ENCODE measurements around the gene CELF2. TPM values are rescaled to one million over a fixed set of nuclear protein-coding genes. Genes with fewer than 3 reads are reported as not detected.
A peak's percentile ranks its signal among the peaks of the same experiment; 100 is the strongest.

CELF2 gene
- total and polyA plus RNA-seq, 9 of the 15 experiments (the other 6 are each of a cell fraction or from before 2014, with no cell fraction given) = 4.0 to 20.3 (median 11.1) TPM

DNA sequence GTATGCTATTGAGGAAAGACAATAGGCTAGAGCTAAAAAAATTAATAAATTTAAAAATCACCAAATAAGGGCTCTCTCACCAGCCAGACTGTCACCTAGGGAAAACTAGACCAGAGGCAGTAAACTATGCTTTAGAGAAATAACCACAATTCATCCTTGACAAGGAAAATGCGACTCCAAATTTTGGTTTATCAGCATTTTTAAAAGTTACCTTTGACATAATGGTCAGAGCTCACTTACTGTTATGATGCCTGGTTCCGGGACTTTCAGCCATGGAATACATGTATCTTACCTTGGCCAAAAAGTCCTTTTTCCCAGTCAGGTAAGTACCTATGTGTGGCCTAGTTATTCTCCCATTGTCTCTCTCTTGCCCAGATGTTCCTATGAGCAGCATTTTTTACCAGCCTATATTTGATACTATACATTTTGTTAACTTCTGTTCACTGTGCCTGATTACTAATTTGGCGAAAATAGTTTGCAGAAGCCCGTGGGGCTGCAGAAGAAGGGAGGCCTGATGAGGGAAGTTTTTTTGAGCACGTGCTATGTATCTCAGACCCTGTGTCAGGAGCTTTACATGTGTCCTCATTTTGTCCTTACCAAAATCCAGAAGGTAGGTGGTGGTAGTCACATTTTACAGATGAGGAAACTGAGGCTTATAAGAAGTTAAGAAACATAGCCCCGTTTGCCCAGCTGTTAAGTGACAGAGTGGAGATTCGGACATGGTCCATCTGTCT is 149.7 kb downstream of the CELF2 start (continued):
- TF ChIP-seq NR2C1 (IDR thresholded peaks at IDR 0.05) (no peak), NR2C1 (tag; IDR thresholded peaks at IDR 0.05) (0 out of 2 replicates have a peak, but pooled peaks have one; percentile 16), CBX5 (IDR thresholded peaks at IDR 0.05; ENCODE audit: borderline replicate concordance, low read depth) (no peak), BRCA1 (IDR thresholded peaks at IDR 0.05) (no peak), BRCA1 (CRISPR knock-in tag; IDR thresholded peaks at IDR 0.05) (no peak), MAFF (IDR thresholded peaks at IDR 0.05; ENCODE audit: low read length) (0 out of 2 replicates have a peak, but pooled peaks have one; percentile 12), C11orf30 (IDR thresholded peaks at IDR 0.05; ENCODE audit: low read depth) (peak; percentile 74), ZNF316 (IDR thresholded peaks at IDR 0.05) (peak; percentile 82), ZNF311 (CRISPR knock-in tag; IDR thresholded peaks at IDR 0.05) (peak; percentile 56; the same call in 1 of the 2 replicates)

DNA sequence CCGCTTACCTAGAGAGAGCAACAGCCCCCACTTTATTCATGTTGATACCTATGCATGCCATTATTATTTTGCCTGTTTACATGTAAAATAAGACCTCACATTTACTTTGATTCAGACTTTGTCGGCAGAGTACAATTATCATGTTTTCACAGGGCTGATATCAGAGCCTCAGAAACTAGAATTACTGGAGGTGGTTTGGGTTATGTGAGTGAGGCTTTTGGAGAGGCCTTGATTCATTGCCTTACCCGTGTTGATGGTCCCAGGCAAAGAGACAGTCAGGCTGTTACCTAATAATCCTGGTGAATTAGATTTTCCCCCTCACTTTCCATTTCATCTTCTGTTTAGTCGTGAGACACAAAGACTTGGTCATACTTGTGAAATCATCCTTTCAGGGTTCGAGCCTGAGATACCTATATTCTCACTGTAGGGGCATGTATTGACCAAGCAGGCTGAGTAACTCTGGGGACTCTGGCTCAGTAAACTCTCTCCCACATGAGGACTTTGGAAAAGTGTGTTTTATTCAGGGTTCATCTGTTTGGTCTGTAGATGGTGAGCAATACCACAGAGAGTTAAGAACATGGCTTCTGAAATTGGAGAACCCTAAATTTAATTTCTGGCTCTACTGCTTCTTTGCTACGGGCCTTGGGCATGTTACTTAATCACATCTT is 150.9 kb downstream of the CELF2 start:
- Histone ChIP-seq H3K79me2 (ENCODE audit: control insufficient read depth, insufficient read depth, low read length) (peaks cover 25% of the 10 kb centered on the region; the same call in 2 of the 3 replicates), H3K4me2 (ENCODE audit: insufficient read depth, low read length) (no peak overlapping the region), H4K20me1 (replicated peaks; ENCODE audit: control insufficient read depth, insufficient read depth, low read length) (no peaks in the 10 kb centered on the region), H3K27ac (ENCODE audit: extremely low read depth, low read depth, low read length) (no peak overlapping the region), H2AFZ (ENCODE audit: low read depth, low read length) (no peak overlapping the region), H3K36me3 (ENCODE audit: control insufficient read depth, insufficient read depth, low read length) (peaks cover 3% of the 10 kb centered on the region; the same call in 2 of the 3 replicates), H3K4me3 (no peak overlapping the region), H3K9me3 (replicated peaks; ENCODE audit: control insufficient read depth, insufficient read depth, low read depth, low read length) (no peaks in the 10 kb centered on the region), H3K4me1 (replicated peaks in 1 of 2; ENCODE audit: control insufficient read depth in 2 of 2, insufficient read depth in 2 of 2, low read length in 2 of 2) (peaks cover 12 to 52% of the 10 kb centered on the region in 2 experiments), H3K9ac (ENCODE audit: insufficient read depth in 1 of 2, low read depth in 2 of 2, low read length in 2 of 2) (no peak overlapping the region), H3K9me1 (ENCODE audit: control insufficient read depth, insufficient read depth, low read length) (no peaks in the 10 kb centered on the region), H3K27me3 (ENCODE audit: control insufficient read depth in 2 of 2, insufficient read depth in 2 of 2, low read length in 2 of 2) (no peaks in the 10 kb centered on the region)
- intact Hi-C loops (cut with micrococcal nuclease) = no loop called here
- DNase-seq (ENCODE audit: extremely low read depth in 1 of 4, low spot score in 3 of 4) (no peak), FAIRE-seq (no peak), ATAC-seq (no peak)
- no TSS peak for BruUV-seq (replicated peaks)
- ChIA-PET POLR2A (interaction anchor here (1.4 kb wide), 1 partner anchor 10 kb away, joined by 4 read pairs; no protein-coding TSS in a partner anchor), CTCF (ENCODE audit: low intra/inter-chr PET ratio) (no interaction called here)
- 42% methylated on average over 6 of the region's 6 CpGs for WGBS (ENCODE audit: insufficient coverage, low coverage, missing lambda C conversion rate)
- in situ Hi-C loops (cut with MboI) = no loop called here
- no peak for TF ChIP-seq ZNF76 (CRISPR knock-in tag; IDR thresholded peaks at IDR 0.05; ENCODE audit: borderline replicate concordance)
- no peak for TF ChIP-seq ASH1L (IDR thresholded peaks at IDR 0.05; ENCODE audit: borderline replicate concordance, low read depth, partially characterized antibody)
- no peak for TF ChIP-seq ZBTB17 (CRISPR knock-in tag; IDR thresholded peaks at IDR 0.05)
- TF ChIP-seq HMG20B (CRISPR knock-in tag; IDR thresholded peaks at IDR 0.05) = no peak
- TF ChIP-seq CCNT2 (IDR thresholded peaks at IDR 0.05; ENCODE audit: borderline replicate concordance, extremely low read depth, insufficient read length, low read depth, low read length) = no peak
- no peak for TF ChIP-seq FOXA1 (IDR thresholded peaks at IDR 0.05; ENCODE audit: borderline replicate concordance)
- TF ChIP-seq, protein P1, sequence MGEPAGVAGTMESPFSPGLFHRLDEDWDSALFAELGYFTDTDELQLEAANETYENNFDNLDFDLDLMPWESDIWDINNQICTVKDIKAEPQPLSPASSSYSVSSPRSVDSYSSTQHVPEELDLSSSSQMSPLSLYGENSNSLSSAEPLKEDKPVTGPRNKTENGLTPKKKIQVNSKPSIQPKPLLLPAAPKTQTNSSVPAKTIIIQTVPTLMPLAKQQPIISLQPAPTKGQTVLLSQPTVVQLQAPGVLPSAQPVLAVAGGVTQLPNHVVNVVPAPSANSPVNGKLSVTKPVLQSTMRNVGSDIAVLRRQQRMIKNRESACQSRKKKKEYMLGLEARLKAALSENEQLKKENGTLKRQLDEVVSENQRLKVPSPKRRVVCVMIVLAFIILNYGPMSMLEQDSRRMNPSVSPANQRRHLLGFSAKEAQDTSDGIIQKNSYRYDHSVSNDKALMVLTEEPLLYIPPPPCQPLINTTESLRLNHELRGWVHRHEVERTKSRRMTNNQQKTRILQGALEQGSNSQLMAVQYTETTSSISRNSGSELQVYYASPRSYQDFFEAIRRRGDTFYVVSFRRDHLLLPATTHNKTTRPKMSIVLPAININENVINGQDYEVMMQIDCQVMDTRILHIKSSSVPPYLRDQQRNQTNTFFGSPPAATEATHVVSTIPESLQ (CRISPR knock-in tag; IDR thresholded peaks at IDR 0.05) = no peak
- no peak for TF ChIP-seq ZNF696 (CRISPR knock-in tag; conservative IDR thresholded peaks at IDR 0.05)

Data from K562 (cell line).